Measurements from ENCODE around the gene WIPF3.

DNA sequence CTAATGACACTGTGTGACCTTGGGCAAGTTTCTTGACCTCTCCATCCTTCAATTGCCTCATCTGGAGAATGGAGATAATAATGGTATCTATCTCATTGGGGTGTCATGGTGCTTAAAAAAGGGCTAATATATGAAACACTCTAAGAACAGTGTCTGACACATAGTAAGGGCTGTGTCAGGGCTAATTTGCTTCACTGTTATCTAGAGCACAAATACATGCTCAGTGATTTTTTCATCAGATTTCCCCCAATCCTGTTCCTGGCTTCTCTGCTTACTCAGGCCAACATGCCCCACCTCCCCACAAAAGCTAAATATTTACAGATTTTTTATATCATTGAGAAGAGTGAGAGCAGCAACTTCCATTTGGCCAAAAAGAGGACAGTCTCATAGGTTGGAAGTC lies 20.6 kb downstream of the WIPF3 start:
- TF ChIP-seq, protein P1, sequence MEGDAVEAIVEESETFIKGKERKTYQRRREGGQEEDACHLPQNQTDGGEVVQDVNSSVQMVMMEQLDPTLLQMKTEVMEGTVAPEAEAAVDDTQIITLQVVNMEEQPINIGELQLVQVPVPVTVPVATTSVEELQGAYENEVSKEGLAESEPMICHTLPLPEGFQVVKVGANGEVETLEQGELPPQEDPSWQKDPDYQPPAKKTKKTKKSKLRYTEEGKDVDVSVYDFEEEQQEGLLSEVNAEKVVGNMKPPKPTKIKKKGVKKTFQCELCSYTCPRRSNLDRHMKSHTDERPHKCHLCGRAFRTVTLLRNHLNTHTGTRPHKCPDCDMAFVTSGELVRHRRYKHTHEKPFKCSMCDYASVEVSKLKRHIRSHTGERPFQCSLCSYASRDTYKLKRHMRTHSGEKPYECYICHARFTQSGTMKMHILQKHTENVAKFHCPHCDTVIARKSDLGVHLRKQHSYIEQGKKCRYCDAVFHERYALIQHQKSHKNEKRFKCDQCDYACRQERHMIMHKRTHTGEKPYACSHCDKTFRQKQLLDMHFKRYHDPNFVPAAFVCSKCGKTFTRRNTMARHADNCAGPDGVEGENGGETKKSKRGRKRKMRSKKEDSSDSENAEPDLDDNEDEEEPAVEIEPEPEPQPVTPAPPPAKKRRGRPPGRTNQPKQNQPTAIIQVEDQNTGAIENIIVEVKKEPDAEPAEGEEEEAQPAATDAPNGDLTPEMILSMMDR (conservative IDR thresholded peaks at IDR 0.05; ENCODE audit: low read length), result no peak
- no peak for TF ChIP-seq EZH2phosphoT487 (IDR thresholded peaks at IDR 0.05; ENCODE audit: borderline replicate concordance)

Measured in Loucy (cell line).